ENCODE measurements around the gene CCNY.

DNA sequence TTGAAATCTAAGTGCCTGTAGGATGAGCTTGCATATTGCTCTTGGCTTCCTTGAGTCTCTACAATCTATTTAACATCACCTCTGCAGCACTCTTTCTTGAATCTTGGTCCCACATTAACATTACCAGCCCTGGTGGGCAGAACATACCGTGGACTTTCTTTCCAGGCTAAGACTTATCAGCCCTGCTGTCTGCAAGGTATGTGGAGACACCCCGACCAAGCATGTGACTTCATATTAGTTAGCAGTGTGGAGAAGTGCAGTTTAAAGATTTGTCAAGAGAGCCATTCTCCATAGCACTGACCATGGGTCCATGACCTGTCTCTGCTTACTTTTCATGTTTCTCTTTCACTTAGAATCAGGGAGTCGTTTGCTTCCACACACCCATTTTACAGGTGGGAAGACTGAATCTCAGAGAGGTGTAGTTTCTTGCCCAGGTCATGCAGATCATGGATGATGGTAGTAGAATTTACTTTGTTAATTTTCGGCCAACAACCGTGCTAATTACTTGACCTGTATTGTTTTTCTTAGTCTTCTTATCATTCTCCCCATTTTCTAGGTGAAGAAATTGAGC, 6.0 kb downstream of the CCNY start:
- TF ChIP-seq POLR2A (IDR thresholded peaks at IDR 0.05; ENCODE audit: low read depth, low read length) = no peak
- no peak for TF ChIP-seq TAF1 (IDR thresholded peaks at IDR 0.05; ENCODE audit: low read depth, low read length)

Measured in GM12891 (cell line).